ENCODE results near the gene PRH2.

DNA sequence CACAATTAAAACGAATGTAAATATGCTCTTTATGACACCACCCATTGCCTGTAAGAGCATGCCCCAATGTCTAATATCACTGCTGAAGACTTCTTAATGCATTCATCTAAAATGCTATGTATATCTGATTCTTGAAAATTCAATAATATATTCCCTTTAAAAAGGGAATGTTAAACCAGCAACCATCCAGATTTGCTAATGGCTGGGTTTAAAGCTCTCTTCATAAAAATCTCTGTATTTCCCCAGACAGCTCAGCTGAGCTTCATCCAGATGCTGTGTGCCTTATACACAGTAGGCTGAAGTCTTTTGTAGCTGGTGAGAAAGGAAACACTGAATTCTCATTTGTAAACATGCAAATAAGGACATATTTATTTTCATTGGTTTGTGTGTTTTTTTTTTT, 10.1 kb downstream of the PRH2 start, which contains the start of gene TAS2R14:
- TF ChIP-seq, protein P1, sequence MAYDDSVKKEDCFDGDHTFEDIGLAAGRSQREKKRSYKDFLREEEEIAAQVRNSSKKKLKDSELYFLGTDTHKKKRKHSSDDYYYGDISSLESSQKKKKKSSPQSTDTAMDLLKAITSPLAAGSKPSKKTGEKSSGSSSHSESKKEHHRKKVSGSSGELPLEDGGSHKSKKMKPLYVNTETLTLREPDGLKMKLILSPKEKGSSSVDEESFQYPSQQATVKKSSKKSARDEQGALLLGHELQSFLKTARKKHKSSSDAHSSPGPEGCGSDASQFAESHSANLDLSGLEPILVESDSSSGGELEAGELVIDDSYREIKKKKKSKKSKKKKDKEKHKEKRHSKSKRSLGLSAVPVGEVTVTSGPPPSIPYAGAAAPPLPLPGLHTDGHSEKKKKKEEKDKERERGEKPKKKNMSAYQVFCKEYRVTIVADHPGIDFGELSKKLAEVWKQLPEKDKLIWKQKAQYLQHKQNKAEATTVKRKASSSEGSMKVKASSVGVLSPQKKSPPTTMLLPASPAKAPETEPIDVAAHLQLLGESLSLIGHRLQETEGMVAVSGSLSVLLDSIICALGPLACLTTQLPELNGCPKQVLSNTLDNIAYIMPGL (CRISPR knock-in tag; IDR thresholded peaks at IDR 0.05) = no peak
- no peak for TF ChIP-seq PRRX2 (CRISPR knock-in tag; IDR thresholded peaks at IDR 0.05)
- TF ChIP-seq, protein P2, sequence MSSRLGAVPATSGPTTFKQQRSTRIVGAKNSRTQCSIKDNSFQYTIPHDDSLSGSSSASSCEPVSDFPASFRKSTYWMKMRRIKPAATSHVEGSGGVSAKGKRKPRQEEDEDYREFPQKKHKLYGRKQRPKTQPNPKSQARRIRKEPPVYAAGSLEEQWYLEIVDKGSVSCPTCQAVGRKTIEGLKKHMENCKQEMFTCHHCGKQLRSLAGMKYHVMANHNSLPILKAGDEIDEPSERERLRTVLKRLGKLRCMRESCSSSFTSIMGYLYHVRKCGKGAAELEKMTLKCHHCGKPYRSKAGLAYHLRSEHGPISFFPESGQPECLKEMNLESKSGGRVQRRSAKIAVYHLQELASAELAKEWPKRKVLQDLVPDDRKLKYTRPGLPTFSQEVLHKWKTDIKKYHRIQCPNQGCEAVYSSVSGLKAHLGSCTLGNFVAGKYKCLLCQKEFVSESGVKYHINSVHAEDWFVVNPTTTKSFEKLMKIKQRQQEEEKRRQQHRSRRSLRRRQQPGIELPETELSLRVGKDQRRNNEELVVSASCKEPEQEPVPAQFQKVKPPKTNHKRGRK (CRISPR knock-in tag; IDR thresholded peaks at IDR 0.05; ENCODE audit: borderline replicate concordance) = no peak
- TF ChIP-seq, protein P3, sequence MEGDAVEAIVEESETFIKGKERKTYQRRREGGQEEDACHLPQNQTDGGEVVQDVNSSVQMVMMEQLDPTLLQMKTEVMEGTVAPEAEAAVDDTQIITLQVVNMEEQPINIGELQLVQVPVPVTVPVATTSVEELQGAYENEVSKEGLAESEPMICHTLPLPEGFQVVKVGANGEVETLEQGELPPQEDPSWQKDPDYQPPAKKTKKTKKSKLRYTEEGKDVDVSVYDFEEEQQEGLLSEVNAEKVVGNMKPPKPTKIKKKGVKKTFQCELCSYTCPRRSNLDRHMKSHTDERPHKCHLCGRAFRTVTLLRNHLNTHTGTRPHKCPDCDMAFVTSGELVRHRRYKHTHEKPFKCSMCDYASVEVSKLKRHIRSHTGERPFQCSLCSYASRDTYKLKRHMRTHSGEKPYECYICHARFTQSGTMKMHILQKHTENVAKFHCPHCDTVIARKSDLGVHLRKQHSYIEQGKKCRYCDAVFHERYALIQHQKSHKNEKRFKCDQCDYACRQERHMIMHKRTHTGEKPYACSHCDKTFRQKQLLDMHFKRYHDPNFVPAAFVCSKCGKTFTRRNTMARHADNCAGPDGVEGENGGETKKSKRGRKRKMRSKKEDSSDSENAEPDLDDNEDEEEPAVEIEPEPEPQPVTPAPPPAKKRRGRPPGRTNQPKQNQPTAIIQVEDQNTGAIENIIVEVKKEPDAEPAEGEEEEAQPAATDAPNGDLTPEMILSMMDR (IDR thresholded peaks at IDR 0.05) = no peak
- TF ChIP-seq FOXJ3 (CRISPR knock-in tag; IDR thresholded peaks at IDR 0.05; ENCODE audit: borderline replicate concordance) = no peak

All from WTC11 (cell line).